Activated CD4-positive, alpha-beta T cell treated with anti-CD3 and anti-CD28 coated beads, Interleukin-2, amount 10 ng/mL, durations not matched to agents 7 days and 5 days (primary cell): ENCODE data around the gene ELMO1. TPM values are rescaled to one million over a fixed set of nuclear protein-coding genes. Genes with fewer than 3 reads are reported as not detected.

ENCODE experiments used
- CTCF ChIA-PET: fragments of 350-600 bp; sonication (Branson Sonifier 250); formaldehyde crosslinking; loops from one replicate; lab custom pipeline; 2021; ENCODE audit warnings: antibody characterized with exemption; lab: Charles Lee
- POLR2A ChIA-PET: fragments of 350-600 bp; sonication (Branson Sonifier 250); formaldehyde crosslinking; loops from one replicate; lab custom pipeline; 2021; ENCODE audit warnings: antibody characterized with exemption; lab: Charles Lee
- DNase-seq: peaks from one replicate; pipeline ENCODE4 v3.0.0-alpha.2; 2020
- H3K27ac Mint-ChIP-seq: one replicate; pipeline ENCODE4 v1.8.0; 2021; ENCODE audit warnings: mild to moderate bottlenecking, moderate library complexity, mixed read lengths
- H3K27me3 Mint-ChIP-seq: one replicate; pipeline ENCODE4 v1.8.0; 2021; ENCODE audit warnings: mixed read lengths
- H3K36me3 Mint-ChIP-seq: one replicate; pipeline ENCODE4 v1.8.0; 2021; ENCODE audit warnings: low read depth, mixed read lengths
- H3K4me1 Mint-ChIP-seq: one replicate; pipeline ENCODE4 v1.8.0; 2021; ENCODE audit warnings: mixed read lengths
- H3K4me3 Mint-ChIP-seq: one replicate; pipeline ENCODE4 v1.8.0; 2021; ENCODE audit warnings: mild to moderate bottlenecking, moderate library complexity, mixed read lengths
- H3K9me3 Mint-ChIP-seq: one replicate; pipeline ENCODE4 v1.8.0; 2021; ENCODE audit warnings: mixed read lengths
- total RNA-seq, 2 experiments: library from RNA; stranded (reverse); gene quantifications; one replicate each; pipeline ENCODE4 v1.2.3, GENCODE V29; 2021

Gene ELMO1
- total RNA-seq, 2 experiments from 2014 or later, result 99.8 to 142 TPM

DNA sequence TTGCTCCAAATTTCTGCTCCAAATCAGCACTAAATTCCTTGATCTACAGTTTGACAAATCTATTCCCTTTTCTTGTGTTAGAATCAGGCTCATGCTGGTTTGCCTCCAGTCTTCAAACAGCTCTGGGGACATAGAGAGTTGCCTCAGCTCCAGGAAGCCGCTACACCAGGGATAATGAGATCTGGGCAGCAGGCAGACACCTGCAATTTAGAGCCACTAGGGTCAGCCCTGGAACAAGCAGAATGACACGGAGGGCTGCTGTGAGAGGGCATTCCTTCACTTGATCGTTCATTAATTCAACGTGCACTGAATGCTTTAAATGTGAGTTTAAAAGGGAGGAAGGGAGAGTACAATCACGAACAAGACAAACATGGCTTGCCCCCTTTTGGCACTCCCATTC is 3.7 kb upstream of the ELMO1 start:
- Mint-ChIP-seq H3K36me3 (peaks cover 5% of the 10 kb centered on the region), H3K9me3 (peaks cover 13% of the 10 kb centered on the region), H3K27me3 (peaks cover 5% of the 10 kb centered on the region), H3K27ac (no peak overlapping the region), H3K4me3 (no peak overlapping the region), H3K4me1 (peaks cover 27% of the 10 kb centered on the region)
- CTCF ChIA-PET, result interaction anchor here (0.6 to 1.1 kb wide), 2 partner anchors 90 to 92 kb away, joined by 3 read pairs; no protein-coding TSS in a partner anchor
- DNase-seq, result no peak
- POLR2A ChIA-PET, result no interaction called here

DNA sequence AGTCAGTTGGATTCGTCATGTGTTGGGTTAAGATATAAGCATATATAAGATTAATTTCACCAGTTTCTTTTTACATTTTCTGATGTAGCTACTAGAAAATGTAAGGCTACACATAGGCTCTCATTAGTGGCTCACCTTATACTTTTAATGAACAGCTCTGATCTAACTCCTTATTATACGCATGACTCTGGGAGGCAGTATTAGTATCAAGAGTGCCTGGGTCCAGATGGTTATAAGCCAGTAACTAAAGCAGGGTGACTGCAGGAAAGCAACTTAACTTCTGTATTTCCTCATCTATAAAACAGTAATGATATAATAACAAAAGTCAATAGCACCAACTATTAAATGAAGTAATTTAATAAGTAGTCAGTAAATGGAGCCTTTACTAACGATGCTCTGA is 1.4 kb upstream of the ELMO1 start:
- ChIA-PET POLR2A (no interaction called here), CTCF (interaction anchor here (1.2 to 3.2 kb wide), 8 partner anchors 10 to 165 kb away, joined by 3 to 13 read pairs (median 6); no protein-coding TSS in a partner anchor)
- peaks cover 13% of the 10 kb centered on the region for H3K9me3 Mint-ChIP-seq
- H3K27me3 Mint-ChIP-seq, result peaks cover 5% of the 10 kb centered on the region
- H3K4me3 Mint-ChIP-seq, result peak overlapping the region; percentile 86
- peaks cover 49% of the 10 kb centered on the region for H3K4me1 Mint-ChIP-seq
- peak overlapping the region; percentile 95 for H3K27ac Mint-ChIP-seq
- DNase-seq, result no peak
- H3K36me3 Mint-ChIP-seq, result peaks cover 17% of the 10 kb centered on the region

GRCh38 chr7:37449621-37450020 is 957 bp upstream of the ELMO1 start:
- CTCF ChIA-PET, result interaction anchor here (0.6 to 3.2 kb wide), 12 partner anchors 10 to 165 kb away, joined by 3 to 13 read pairs (median 4); no protein-coding TSS in a partner anchor
- DNase-seq, result no peak
- Mint-ChIP-seq H3K27me3 (peaks cover 5% of the 10 kb centered on the region), H3K4me1 (peaks cover 53% of the 10 kb centered on the region), H3K4me3 (peak overlapping the region; percentile 86), H3K36me3 (peaks cover 21% of the 10 kb centered on the region), H3K27ac (peak overlapping the region; percentile 95), H3K9me3 (peaks cover 13% of the 10 kb centered on the region)
- POLR2A ChIA-PET, result interaction anchor here (0.6 to 0.7 kb wide), 2 partner anchors 85 to 95 kb away, joined by 3 to 4 read pairs; no protein-coding TSS in a partner anchor

DNA sequence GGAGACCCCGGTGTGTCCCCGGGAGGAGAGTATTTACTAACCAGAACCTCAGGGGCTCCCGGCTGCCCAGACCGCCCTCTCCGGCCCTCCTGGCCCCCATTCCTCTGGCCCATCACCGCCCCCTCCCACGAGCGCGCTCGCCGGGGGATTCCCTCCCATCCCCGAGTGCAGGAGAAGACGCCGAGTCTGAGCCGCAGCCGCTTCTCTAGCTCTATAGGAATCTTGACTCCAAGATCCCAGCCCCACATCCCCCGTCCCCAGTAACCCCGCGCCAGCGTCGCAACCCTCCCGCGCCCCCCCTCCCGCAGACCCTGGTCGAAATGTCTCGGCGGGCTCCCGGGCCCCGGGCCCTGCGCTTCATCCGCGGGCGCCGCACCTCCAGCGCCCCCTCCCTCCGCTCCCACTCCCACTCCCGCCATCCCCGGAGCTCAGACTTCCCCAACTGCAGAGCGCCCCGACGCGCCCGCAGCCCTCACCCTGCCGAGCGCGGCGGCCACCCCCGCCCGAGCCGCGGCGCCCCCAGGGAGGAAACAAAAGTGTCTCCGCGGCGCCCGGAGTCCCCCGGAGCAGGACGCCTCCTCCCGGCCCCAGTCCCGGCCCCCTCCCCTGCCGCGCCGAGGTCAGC is 541 bp downstream of the ELMO1 start:
- Mint-ChIP-seq H3K4me3 (peak overlapping the region; percentile 91), H3K27me3 (peaks cover 2% of the 10 kb centered on the region), H3K9me3 (peaks cover 7% of the 10 kb centered on the region), H3K27ac (peak overlapping the region; percentile 97), H3K4me1 (peaks cover 60% of the 10 kb centered on the region), H3K36me3 (peaks cover 31% of the 10 kb centered on the region)
- ChIA-PET CTCF (interaction anchor here (0.6 to 3.2 kb wide), 11 partner anchors 9 to 221 kb away, joined by 3 to 13 read pairs (median 4); no protein-coding TSS in a partner anchor), POLR2A (interaction anchor here (0.6 to 1.7 kb wide), 3 partner anchors 83 to 154 kb away, joined by 3 to 9 read pairs (median 5); no protein-coding TSS in a partner anchor)
- peak; percentile 20 for DNase-seq

DNA sequence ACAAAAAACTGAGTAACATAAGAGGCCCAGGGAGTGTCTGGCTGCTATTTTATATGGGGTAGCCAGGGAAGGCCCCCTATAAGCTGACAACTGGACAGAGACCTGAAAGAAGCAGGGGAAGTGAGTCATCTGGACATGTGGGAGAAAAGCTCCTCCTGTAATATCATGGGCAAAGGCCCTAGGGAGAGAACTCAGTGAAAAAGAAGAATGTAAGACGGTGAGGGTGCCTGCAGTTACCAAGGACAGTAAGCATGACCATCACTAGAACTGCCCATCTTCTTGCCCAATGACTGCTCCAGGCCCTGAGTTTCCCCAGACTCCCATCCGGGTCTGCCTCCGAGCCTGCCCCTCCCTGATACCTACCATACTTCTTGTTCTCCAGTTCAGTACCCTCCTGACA is 2.3 kb downstream of the ELMO1 start:
- H3K27ac Mint-ChIP-seq, result peak overlapping the region; percentile 97
- H3K9me3 Mint-ChIP-seq, result no peaks in the 10 kb centered on the region
- ChIA-PET CTCF (interaction anchor here (1.1 to 1.7 kb wide), 2 partner anchors 83 to 212 kb away, joined by 4 read pairs; no protein-coding TSS in a partner anchor), POLR2A (no interaction called here)
- peak overlapping the region; percentile 91 for H3K4me3 Mint-ChIP-seq
- DNase-seq, result no peak
- H3K4me1 Mint-ChIP-seq, result peaks cover 75% of the 10 kb centered on the region
- H3K27me3 Mint-ChIP-seq, result peaks cover 2% of the 10 kb centered on the region
- peaks cover 37% of the 10 kb centered on the region for H3K36me3 Mint-ChIP-seq

DNA sequence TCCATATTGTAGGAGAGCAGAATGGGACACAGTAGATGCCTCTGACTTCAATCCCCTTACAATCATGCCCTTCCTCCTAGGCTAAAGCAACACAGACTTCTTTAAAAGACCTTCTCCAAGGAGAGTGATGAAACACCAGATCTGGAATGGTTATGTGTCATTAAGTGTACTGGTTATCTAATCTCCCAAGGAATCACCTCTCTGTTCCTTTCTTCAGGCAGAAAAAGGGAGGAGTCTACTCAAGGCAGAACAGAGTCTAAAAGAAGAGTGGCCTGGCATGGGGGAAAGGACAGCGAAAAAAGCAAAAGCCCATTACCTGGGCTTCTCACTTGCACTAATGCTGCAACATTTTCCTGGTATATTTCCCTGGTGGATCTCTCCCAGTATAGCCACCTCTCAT is 2.9 kb downstream of the ELMO1 start:
- ChIA-PET POLR2A (no interaction called here), CTCF (interaction anchor here (0.6 kb wide), 1 partner anchor 72 kb away, joined by 3 read pairs; no protein-coding TSS in a partner anchor)
- Mint-ChIP-seq H3K4me3 (peak overlapping the region; percentile 29), H3K9me3 (no peaks in the 10 kb centered on the region), H3K27me3 (peaks cover 2% of the 10 kb centered on the region), H3K36me3 (peaks cover 37% of the 10 kb centered on the region), H3K4me1 (peaks cover 81% of the 10 kb centered on the region), H3K27ac (peak overlapping the region; percentile 77)
- no peak for DNase-seq

DNA sequence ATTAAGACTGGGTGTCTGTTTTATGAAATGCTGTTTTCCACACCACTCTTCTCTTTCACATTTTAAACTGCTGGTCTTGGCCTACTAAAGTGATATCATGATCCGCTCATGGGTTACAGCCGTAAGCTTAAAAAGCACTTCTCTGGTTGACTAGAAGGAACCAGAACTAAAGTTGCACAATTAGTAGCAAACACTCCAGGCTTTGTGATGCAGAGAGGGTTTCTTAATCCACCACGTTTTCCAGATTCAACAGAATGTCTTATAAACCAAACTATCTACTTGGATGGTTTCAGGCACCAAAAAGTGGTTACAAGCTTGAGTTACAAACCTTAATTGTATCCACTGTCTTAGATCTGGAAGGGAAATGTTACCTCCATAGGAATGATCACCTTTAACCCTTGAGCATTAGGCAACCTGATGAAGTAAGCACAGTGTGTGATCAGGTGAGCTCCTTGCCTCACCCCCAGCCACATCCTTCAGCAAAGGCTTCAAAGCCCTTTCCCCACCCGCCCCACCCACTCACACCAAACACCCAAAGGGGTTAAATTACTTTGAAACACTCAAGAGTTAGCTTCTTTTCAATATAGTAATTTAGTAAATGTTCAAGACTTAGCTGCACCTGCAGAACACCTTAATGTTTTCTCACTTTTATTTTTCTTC is 3.5 kb downstream of the ELMO1 start:
- Mint-ChIP-seq H3K27ac (peak overlapping the region; percentile 81), H3K36me3 (peaks cover 37% of the 10 kb centered on the region), H3K4me1 (peaks cover 81% of the 10 kb centered on the region), H3K27me3 (peaks cover 2% of the 10 kb centered on the region), H3K9me3 (no peaks in the 10 kb centered on the region), H3K4me3 (peak overlapping the region; percentile 29)
- ChIA-PET CTCF (interaction anchor here (1.4 to 1.6 kb wide), 2 partner anchors 51 to 1052 kb away, joined by 3 read pairs; no protein-coding TSS in a partner anchor), POLR2A (no interaction called here)
- no peak for DNase-seq

DNA sequence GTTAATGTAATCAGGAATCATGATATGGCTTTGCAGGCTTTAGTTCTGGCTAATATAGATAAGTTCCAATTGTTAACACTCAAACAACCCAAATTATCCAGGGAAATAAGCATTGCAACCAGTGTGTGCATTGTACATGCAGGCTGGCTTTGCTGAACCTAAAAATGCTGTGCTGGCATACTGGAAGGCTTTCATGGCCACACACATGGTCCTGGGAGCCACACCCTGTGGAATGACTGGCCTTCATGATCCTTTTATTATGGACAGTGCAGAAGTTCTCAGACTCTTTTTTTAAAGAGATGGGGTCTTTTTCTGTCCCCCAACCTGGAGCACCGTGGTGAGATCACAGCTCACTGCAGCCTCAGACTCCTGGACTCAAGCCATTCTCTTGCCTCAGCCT is 5.0 kb downstream of the ELMO1 start:
- H3K4me3 Mint-ChIP-seq, result no peak overlapping the region
- H3K9me3 Mint-ChIP-seq, result no peaks in the 10 kb centered on the region
- CTCF ChIA-PET, result interaction anchor here (1.6 kb wide), 1 partner anchor 50 kb away, joined by 3 read pairs; no protein-coding TSS in a partner anchor
- no peak for DNase-seq
- POLR2A ChIA-PET, result no interaction called here
- H3K4me1 Mint-ChIP-seq, result peaks cover 84% of the 10 kb centered on the region
- H3K27me3 Mint-ChIP-seq, result peaks cover 2% of the 10 kb centered on the region
- H3K36me3 Mint-ChIP-seq, result peaks cover 38% of the 10 kb centered on the region
- H3K27ac Mint-ChIP-seq, result no peak overlapping the region

GRCh38 chr7:37442268-37442667 is 6.4 kb downstream of the ELMO1 start:
- CTCF ChIA-PET, result interaction anchor here (0.9 kb wide), 1 partner anchor 81 kb away, joined by 3 read pairs; no protein-coding TSS in a partner anchor
- Mint-ChIP-seq H3K9me3 (no peaks in the 10 kb centered on the region), H3K27ac (peak overlapping the region; percentile 94), H3K4me3 (no peak overlapping the region), H3K27me3 (no peaks in the 10 kb centered on the region), H3K4me1 (peaks cover 84% of the 10 kb centered on the region), H3K36me3 (peaks cover 37% of the 10 kb centered on the region)
- POLR2A ChIA-PET, result no interaction called here
- DNase-seq, result no peak

- H3K4me3 Mint-ChIP-seq, result peak overlapping the region; percentile 70
- POLR2A ChIA-PET, result no interaction called here
- peaks cover 37% of the 10 kb centered on the region for H3K36me3 Mint-ChIP-seq
- H3K27ac Mint-ChIP-seq, result peak overlapping the region; percentile 94
- no peaks in the 10 kb centered on the region for H3K27me3 Mint-ChIP-seq
- no peaks in the 10 kb centered on the region for H3K9me3 Mint-ChIP-seq
- CTCF ChIA-PET, result interaction anchor here (0.9 to 1.4 kb wide), 2 partner anchors 13 to 81 kb away, joined by 3 read pairs; no protein-coding TSS in a partner anchor
- H3K4me1 Mint-ChIP-seq, result peaks cover 81% of the 10 kb centered on the region
- DNase-seq, result no peak
These were observed 6.8 kb downstream of the ELMO1 start for GRCh38 chr7:37441816-37442215.

- Mint-ChIP-seq H3K27ac (peak overlapping the region; percentile 94), H3K4me3 (peak overlapping the region; percentile 70), H3K4me1 (peaks cover 80% of the 10 kb centered on the region), H3K9me3 (no peaks in the 10 kb centered on the region), H3K27me3 (no peaks in the 10 kb centered on the region), H3K36me3 (peaks cover 34% of the 10 kb centered on the region)
- no peak for DNase-seq
- ChIA-PET POLR2A (no interaction called here), CTCF (interaction anchor here (0.6 to 1.4 kb wide), 4 partner anchors 11 to 496 kb away, joined by 3 read pairs; no protein-coding TSS in a partner anchor)
These were observed 7.3 kb downstream of the ELMO1 start for GRCh38 chr7:37441386-37441760.

- Mint-ChIP-seq H3K4me3 (peak overlapping the region; percentile 70), H3K4me1 (peaks cover 77% of the 10 kb centered on the region), H3K36me3 (peaks cover 31% of the 10 kb centered on the region), H3K9me3 (no peaks in the 10 kb centered on the region), H3K27me3 (no peaks in the 10 kb centered on the region), H3K27ac (peak overlapping the region; percentile 94)
- DNase-seq, result peak; percentile 50
- ChIA-PET CTCF (interaction anchor here (0.6 to 1.4 kb wide), 3 partner anchors 11 to 495 kb away, joined by 3 read pairs; no protein-coding TSS in a partner anchor), POLR2A (no interaction called here)
These were observed 7.8 kb downstream of the ELMO1 start for GRCh38 chr7:37440738-37441385.
